Endothelial cell of umbilical vein (primary cell): Measurements from ENCODE around the gene TSFM. TPM values are rescaled to one million over a fixed set of nuclear protein-coding genes. Genes with fewer than 3 reads are reported as not detected.

Experiments
- BruUV-seq: library from RNA; stranded (reverse); fragments of 400-500 nt; replicated peaks from 2 replicates; lab custom pipeline; 2021; lab: Mats Ljungman, UMichigan
- CTCF ChIA-PET: fragments of 300-600, 350-600 bp; sonication (Branson Sonifier 250); formaldehyde crosslinking; loops from one replicate; lab custom pipeline; 2021; ENCODE audit warnings: antibody characterized with exemption, inconsistent platforms; lab: Charles Lee
- POLR2A ChIA-PET: fragments of 300-600, 350-600 bp; sonication (Branson Sonifier 250); formaldehyde crosslinking; loops from one replicate; lab custom pipeline; 2021; ENCODE audit warnings: antibody characterized with exemption, inconsistent platforms; lab: Charles Lee
- DNase-seq: peaks from one replicate; pipeline ENCODE4 v3.0.0-alpha.2; 2011; ENCODE audit warnings: low read depth, low spot score
- FAIRE-seq: peaks from 2 replicates; lab custom pipeline; 2011; peaks lifted over from hg19 to GRCh38; lab: Jason Lieb, UNC
- H2AFZ ChIP-seq: 2 replicates; pipeline ENCODE4 v1.6.0; 2012; ENCODE audit warnings: low read depth, low read length, control low read depth, inconsistent platforms
- H3K27ac ChIP-seq: 2 replicates; pipeline ENCODE4 v1.5.1; 2011; ENCODE audit warnings: low read depth, mild to moderate bottlenecking, control low read depth, low read length, moderate library complexity; ENCODE audit not compliant: insufficient read depth
- H3K27me3 ChIP-seq, 2 experiments: 2 replicates each; pipeline versions ENCODE4 v1.6.0 to v1.6.1; 2011; ENCODE audit warnings: low read length in 2 of 2, mixed read lengths in 1 of 2; ENCODE audit not compliant: control insufficient read depth in 2 of 2, insufficient read depth in 2 of 2
- H3K36me3 ChIP-seq, 2 experiments: 2 replicates in 1 of 2; 3 replicates in 1 of 2; pipeline ENCODE4 v1.5.1; 2011; ENCODE audit warnings: low read length in 2 of 2, mild to moderate bottlenecking in 1 of 2, moderate library complexity in 1 of 2; ENCODE audit not compliant: control insufficient read depth in 2 of 2, insufficient read depth in 2 of 2; ENCODE audit errors: extremely low read depth in 1 of 2
- H3K4me1 ChIP-seq: 3 replicates; pipeline ENCODE4 v1.5.1; 2011; ENCODE audit warnings: mild to moderate bottlenecking, low read length; ENCODE audit not compliant: control insufficient read depth, insufficient read depth; ENCODE audit errors: extremely low read depth
- H3K4me2 ChIP-seq: 2 replicates; pipeline ENCODE4 v1.6.1; 2011; ENCODE audit warnings: low read length, control low read depth, mixed read lengths; ENCODE audit not compliant: insufficient read depth
- H3K4me3 ChIP-seq, 3 experiments: fragments of 200-600 bp in 1 of 3; sonication (generic), shearing (Covaris generic) in 1 of 3; replicated peaks in 1 of 3; 2 replicates each; pipeline ENCODE4 v1.5.1; 2011 to 2016; ENCODE audit warnings: control low read depth in 3 of 3, low read length in 3 of 3, mild to moderate bottlenecking in 2 of 3, inconsistent platforms in 1 of 3, low read depth in 1 of 3, moderate library complexity in 1 of 3; ENCODE audit not compliant: insufficient read depth in 1 of 3
- H3K79me2 ChIP-seq: 2 replicates; pipeline ENCODE4 v1.6.0; 2012; ENCODE audit warnings: low read length, inconsistent platforms; ENCODE audit not compliant: control insufficient read depth, insufficient read depth
- H3K9ac ChIP-seq: replicated peaks from 2 replicates; pipeline ENCODE3; 2011; ENCODE audit warnings: low read length, control low read depth; ENCODE audit not compliant: insufficient read depth; ENCODE audit errors: extremely low read depth
- H3K9me1 ChIP-seq: replicated peaks from 3 replicates; pipeline ENCODE4 v1.6.0; 2011; ENCODE audit warnings: mild to moderate bottlenecking, low read length; ENCODE audit not compliant: control insufficient read depth, insufficient read depth; ENCODE audit errors: extremely low read depth
- H3K9me3 ChIP-seq: replicated peaks from 2 replicates; pipeline ENCODE4 v1.5.1; 2012; ENCODE audit warnings: low read length, inconsistent platforms; ENCODE audit not compliant: control insufficient read depth, insufficient read depth
- H4K20me1 ChIP-seq: replicated peaks from 2 replicates; pipeline ENCODE3; 2011; ENCODE audit warnings: mild to moderate bottlenecking, low read length; ENCODE audit not compliant: control insufficient read depth, insufficient read depth; ENCODE audit errors: extremely low read depth
- CTCF ChIP-seq, 2 donors: IDR thresholded peaks; 1 replicate in 1 of 2; 2 replicates in 1 of 2; pipeline ENCODE4 v1.5.1; 2011; ENCODE audit warnings: low read length in 2 of 2, mild to moderate bottlenecking in 2 of 2, moderate library complexity in 2 of 2, control low read depth in 1 of 2, inconsistent platforms in 1 of 2, low read depth in 1 of 2; ENCODE audit not compliant: insufficient read depth in 1 of 2; ENCODE audit errors: extremely low read depth in 1 of 2
- EZH2 ChIP-seq: IDR thresholded peaks from 2 replicates; pipeline ENCODE4 v1.6.1; 2012; ENCODE audit warnings: borderline replicate concordance, low read depth, mild to moderate bottlenecking, moderate library complexity, low read length, inconsistent platforms; ENCODE audit not compliant: severe bottlenecking
- FOS ChIP-seq: IDR thresholded peaks from 2 replicates; pipeline ENCODE4 v1.6.1; 2011; ENCODE audit warnings: mild to moderate bottlenecking, low read length, moderate library complexity, borderline replicate concordance; ENCODE audit not compliant: insufficient read depth
- GATA2 ChIP-seq: IDR thresholded peaks from 2 replicates; pipeline ENCODE4 v1.7.0; 2011; ENCODE audit warnings: low read depth, mild to moderate bottlenecking, moderate library complexity, mixed read lengths, low read length; ENCODE audit not compliant: insufficient read length, insufficient read depth
- JUN ChIP-seq: IDR thresholded peaks from 2 replicates; pipeline ENCODE4 v1.6.1; 2011; ENCODE audit warnings: borderline replicate concordance, low read depth; ENCODE audit not compliant: insufficient read length, insufficient read depth
- MAX ChIP-seq: IDR thresholded peaks from 2 replicates; pipeline ENCODE4 v1.6.1; 2011; ENCODE audit not compliant: insufficient read depth, insufficient read length
- MYC ChIP-seq: IDR thresholded peaks from one replicate; pipeline ENCODE4 v1.6.1; 2011; ENCODE audit warnings: mild to moderate bottlenecking, low read depth, low read length
- POLR2A ChIP-seq: IDR thresholded peaks from 2 replicates; pipeline ENCODE4 v1.6.1; 2012; ENCODE audit warnings: low read depth, mild to moderate bottlenecking, control low read depth, low read length
- POLR2AphosphoS5 ChIP-seq: IDR thresholded peaks from 2 replicates; pipeline ENCODE4 v1.6.1; 2012; ENCODE audit warnings: low read depth, mild to moderate bottlenecking, control low read depth, low read length, moderate library complexity; ENCODE audit not compliant: insufficient read depth
- dilution Hi-C: fragments of 300-500 bp; cut with MboI; formaldehyde crosslinking; loops from one replicate; pipeline ENCODE4 v1.15.0; 2019; ENCODE audit warnings: low sequenced_read_pairs; ENCODE audit not compliant: extremely low pct_ligation_motif_present
- intact Hi-C: fragments of 100-400 bp; cut with micrococcal nuclease; formaldehyde crosslinking; loops from one replicate; pipeline ENCODE4 v1.10.0; 2022
- polyA plus RNA-seq, 4 experiments: library from polyadenylated mRNA; depleted of rRNA in 3 of 4; stranded (reverse) in 3 of 4; unstranded in 1 of 4; fragments of >200 nt; gene quantifications; 2 replicates each; pipeline versions ENCODE4 v1.2.1 to v1.2.3, GENCODE V29; 2011 to 2012; ENCODE audit warnings: missing spikeins in 1 of 4
- total RNA-seq: library from RNA; stranded (reverse); gene quantifications from 2 replicates; pipeline ENCODE4 v1.2.3, GENCODE V29; 2021

The TSFM gene
- total and polyA plus RNA-seq, 2 donors (not counting 3 experiments of a cell fraction or from before 2014, with no cell fraction given): 16.5 to 41.8 TPM

- no peak overlapping the region for H3K27ac ChIP-seq
- TF ChIP-seq CTCF (IDR thresholded peaks at IDR 0.05; ENCODE audit: extremely low read depth in 1 of 2, insufficient read depth in 1 of 2, low read depth in 1 of 2, low read length in 2 of 2) (peak; percentile 81 to 83), GATA2 (no peak)
- no TSS peak for BruUV-seq
- ChIA-PET POLR2A (interaction anchor here (1.0 to 1.5 kb wide), 2 partner anchors 93 to 138 kb away, joined by 3 to 4 read pairs; partner anchors contain the start of gene ATP23), CTCF (interaction anchor here (0.9 to 5.0 kb wide), 22 partner anchors 8 to 220 kb away, joined by 3 to 47 read pairs (median 5); partner anchors contain the start of genes AVIL, CTDSP2 and TSFM)
- H3K9ac ChIP-seq: no peak overlapping the region
- H3K9me1 ChIP-seq: no peaks in the 10 kb centered on the region
- no peaks in the 10 kb centered on the region for H3K79me2 ChIP-seq
- H3K4me1 ChIP-seq: no peaks in the 10 kb centered on the region
- intact Hi-C loops (loop anchor here (1.0 kb wide), 2 partner anchors 28 to 102 kb away; no protein-coding TSS in a partner anchor), dilution Hi-C loops (no loop called here)
- no peaks in the 10 kb centered on the region for H3K9me3 ChIP-seq
- DNase-seq: peak; percentile 60
- H2AFZ ChIP-seq: no peak overlapping the region
- peaks cover 3 to 16% of the 10 kb centered on the region in 2 experiments for H3K36me3 ChIP-seq
- no peak for FAIRE-seq
- H3K4me2 ChIP-seq: no peak overlapping the region
- H3K4me3 ChIP-seq: no peak overlapping the region
- H4K20me1 ChIP-seq: no peaks in the 10 kb centered on the region
- no peaks in the 10 kb centered on the region for H3K27me3 ChIP-seq
Observed at GRCh38 chr12:57803319-57803893, 20.8 kb downstream of the TSFM start.

GRCh38 chr12:57806677-57807076 lies 24.1 kb downstream of the TSFM start:
- Histone ChIP-seq H3K9me1 (no peaks in the 10 kb centered on the region), H3K27me3 (no peaks in the 10 kb centered on the region), H3K27ac (no peak overlapping the region), H3K9ac (no peak overlapping the region), H3K9me3 (no peaks in the 10 kb centered on the region), H2AFZ (no peak overlapping the region), H3K36me3 (peaks cover 0 to 13% of the 10 kb centered on the region in 2 experiments), H3K79me2 (no peaks in the 10 kb centered on the region), H3K4me1 (no peaks in the 10 kb centered on the region), H3K4me2 (no peak overlapping the region), H3K4me3 (no peak overlapping the region), H4K20me1 (no peaks in the 10 kb centered on the region)
- DNase-seq (no peak), FAIRE-seq (no peak)
- intact Hi-C loops: no loop called here
- no TSS peak for BruUV-seq
- no peak for TF ChIP-seq GATA2
- no peak for TF ChIP-seq POLR2A
- no peak for TF ChIP-seq JUN
- TF ChIP-seq FOS: no peak
- TF ChIP-seq EZH2: no peak
- no peak for TF ChIP-seq POLR2AphosphoS5
- TF ChIP-seq MAX: no peak
- TF ChIP-seq MYC: no peak
- TF ChIP-seq CTCF (IDR thresholded peaks at IDR 0.05; ENCODE audit: extremely low read depth in 1 of 2, insufficient read depth in 1 of 2, low read depth in 1 of 2, low read length in 2 of 2): no peak
- dilution Hi-C loops: no loop called here
- ChIA-PET CTCF (interaction anchor here (0.5 to 1.2 kb wide), 3 partner anchors 9 to 172 kb away, joined by 3 read pairs; no protein-coding TSS in a partner anchor), POLR2A (no interaction called here)
